GM23338 (cell line): ENCODE data around the gene ALKBH8. TPM values are rescaled to one million over a fixed set of nuclear protein-coding genes. Genes with fewer than 3 reads are reported as not detected.
A peak's percentile ranks its signal among the peaks of the same experiment; 100 is the strongest.
"Not testable (repeated sequence)": the region's sequence is repeated elsewhere in the genome, so short reads cannot be mapped to it uniquely, and the experiment has no call there.

Source experiments
- ATAC-seq: fragments of 200-7000 bp; cut with Tn5 transposase; 3 replicates; pipeline ENCODE4 v1.9.1; 2020
- DNase-seq: peaks from one replicate; pipeline ENCODE4 v3.0.0-alpha.2; 2015; ENCODE audit warnings: low spot score
- H2AFZ ChIP-seq: fragments of 200-600 bp; sonication (generic); 2 replicates; pipeline ENCODE4 v1.8.0; 2016; ENCODE audit warnings: antibody characterized with exemption, mild to moderate bottlenecking, moderate library complexity
- H3F3A ChIP-seq: fragments of 200-600 bp; sonication (generic); replicated peaks from 2 replicates; pipeline ENCODE4 v1.8.0; 2017; ENCODE audit warnings: antibody characterized with exemption, mixed run types, low read depth
- H3K27ac ChIP-seq: fragments of 200-600 bp; sonication (generic); 2 replicates; pipeline ENCODE4 v1.6.1; 2016; ENCODE audit warnings: low read depth
- H3K27me3 ChIP-seq: fragments of 200-600 bp; sonication (generic); 2 replicates; pipeline ENCODE4 v1.8.0; 2016; ENCODE audit warnings: mild to moderate bottlenecking, mixed run types, moderate library complexity; ENCODE audit not compliant: insufficient read depth
- H3K36me3 ChIP-seq: fragments of 200-600 bp; sonication (generic); 2 replicates; pipeline ENCODE4 v1.8.0; 2016; ENCODE audit warnings: mild to moderate bottlenecking; ENCODE audit not compliant: insufficient read depth
- H3K4me1 ChIP-seq: fragments of 200-600 bp; sonication (generic); 2 replicates; pipeline ENCODE4 v1.8.0; 2016; ENCODE audit warnings: mild to moderate bottlenecking, moderate library complexity; ENCODE audit not compliant: insufficient read depth
- H3K4me2 ChIP-seq: fragments of 200-600 bp; sonication (generic); 2 replicates; pipeline ENCODE4 v1.7.1; 2017; ENCODE audit warnings: mixed run types
- H3K4me3 ChIP-seq: fragments of 200-600 bp; sonication (generic); 2 replicates; pipeline ENCODE4 v1.6.1; 2016; ENCODE audit warnings: mixed run types
- H3K79me2 ChIP-seq: fragments of 200-600 bp; sonication (generic); replicated peaks from 2 replicates; pipeline ENCODE4 v1.8.0; 2017; ENCODE audit warnings: mild to moderate bottlenecking; ENCODE audit not compliant: insufficient read depth
- H3K9me2 ChIP-seq: fragments of 200-600 bp; sonication (generic); 2 replicates; pipeline ENCODE4 v1.8.0; 2017; ENCODE audit not compliant: insufficient read depth
- H4K20me1 ChIP-seq: fragments of 200-600 bp; sonication (generic); replicated peaks from 2 replicates; pipeline ENCODE4 v1.8.0; 2017; ENCODE audit warnings: mild to moderate bottlenecking; ENCODE audit not compliant: insufficient read depth
- H3K27ac Mint-ChIP-seq: 2 replicates; pipeline ENCODE4 v1.8.0; 2020; ENCODE audit warnings: inconsistent platforms, mild to moderate bottlenecking, moderate library complexity, mixed read lengths
- H3K27me3 Mint-ChIP-seq: 3 replicates; pipeline ENCODE4 v1.8.0; 2022; ENCODE audit warnings: low read depth, mild to moderate bottlenecking, moderate library complexity, mixed read lengths, inconsistent platforms; ENCODE audit not compliant: insufficient read depth, poor library complexity
- H3K36me3 Mint-ChIP-seq: 3 replicates; pipeline ENCODE4 v1.8.0; 2021; ENCODE audit warnings: low read depth, mild to moderate bottlenecking, inconsistent platforms, moderate library complexity, mixed read lengths
- H3K4me1 Mint-ChIP-seq: 3 replicates; pipeline ENCODE4 v1.8.0; 2020; ENCODE audit warnings: mild to moderate bottlenecking, inconsistent platforms, mixed read lengths
- H3K4me3 Mint-ChIP-seq: 3 replicates; pipeline ENCODE4 v1.8.0; 2021; ENCODE audit warnings: moderate library complexity, mild to moderate bottlenecking, inconsistent platforms, mixed read lengths
- H3K9me3 Mint-ChIP-seq: 3 replicates; pipeline ENCODE4 v1.8.0; 2020; ENCODE audit warnings: moderate library complexity, mild to moderate bottlenecking, inconsistent platforms, mixed read lengths
- EZH2phosphoT487 ChIP-seq: fragments of 200-600 bp; sonication (generic); IDR thresholded peaks from one replicate; pipeline ENCODE4 v1.8.1; 2018; ENCODE audit warnings: antibody characterized with exemption; ENCODE audit not compliant: unreplicated experiment
- NANOG ChIP-seq: IDR thresholded peaks from 2 replicates; pipeline ENCODE4 v1.6.1; 2016; ENCODE audit warnings: antibody characterized with exemption, borderline replicate concordance
- ZNF114 ChIP-seq: fragments of 250-450 bp; sonication (Bioruptor Pico); IDR thresholded peaks from 2 replicates; pipeline ENCODE4 v1.5.0; 2020; ENCODE audit warnings: mild to moderate bottlenecking, moderate library complexity
- ZNF331 ChIP-seq: fragments of 250-450 bp; sonication (Bioruptor Pico); IDR thresholded peaks from 2 replicates; pipeline ENCODE4 v1.5.0; 2020; ENCODE audit warnings: low read depth, mild to moderate bottlenecking, moderate library complexity
- polyA plus RNA-seq: library from polyadenylated mRNA; unstranded; fragments of >200 nt; fragmentation: Nextera tagmentation; extraction: Ambion mirVana; gene quantifications from 2 replicates; pipeline ENCODE4 v1.2.1, GENCODE V29; 2016
- total RNA-seq: library from RNA; depleted of rRNA; stranded (reverse); fragments of >200 nt; shearing (Covaris generic); gene quantifications from 2 replicates; pipeline ENCODE4 v1.2.3, GENCODE V29; 2014
- TF ChIP-seq, protein P1 (sequence below): fragments of 250-450 bp; sonication (Bioruptor Pico); IDR thresholded peaks from 2 replicates; pipeline ENCODE4 v1.5.0; 2020; ENCODE audit warnings: mild to moderate bottlenecking, moderate library complexity
- TF ChIP-seq, protein P2 (sequence below): IDR thresholded peaks from 2 replicates; pipeline ENCODE4 v1.6.1; 2016; ENCODE audit warnings: antibody characterized with exemption
- TF ChIP-seq, protein P3 (sequence below), 2 experiments: fragments of 200-600 bp in 1 of 2; sonication (generic) in 1 of 2; conservative IDR thresholded peaks; 2 replicates each; pipeline versions ENCODE4 v1.5.1 to v1.6.1; 2016 to 2017; ENCODE audit warnings: antibody characterized with exemption in 2 of 2, low read depth in 2 of 2, mild to moderate bottlenecking in 2 of 2, moderate library complexity in 1 of 2

The ALKBH8 gene
- total and polyA plus RNA-seq, 2 experiments from 2014 or later, result 8.9 to 14.2 TPM

DNA sequence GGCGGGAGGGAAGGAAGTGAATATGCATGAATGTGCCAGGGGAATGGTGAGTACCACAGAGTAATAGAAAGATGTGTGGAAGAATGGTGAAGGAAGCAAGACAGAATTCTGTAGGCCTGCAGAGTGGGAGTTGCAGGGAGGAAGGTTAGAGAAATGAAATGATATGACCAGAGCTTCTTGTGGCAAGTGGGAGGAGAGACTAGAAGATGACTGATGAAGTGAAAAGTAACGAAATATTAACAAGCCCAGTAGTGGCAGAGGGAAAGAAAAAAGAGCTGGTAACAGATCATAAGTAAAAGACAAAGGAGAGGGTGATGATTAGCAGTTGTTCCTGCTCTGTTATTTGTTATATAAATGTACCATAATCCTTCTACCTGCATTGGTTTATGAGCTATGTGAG lies 1.0 kb upstream of the ALKBH8 start (continued):
- TF ChIP-seq, protein P1, sequence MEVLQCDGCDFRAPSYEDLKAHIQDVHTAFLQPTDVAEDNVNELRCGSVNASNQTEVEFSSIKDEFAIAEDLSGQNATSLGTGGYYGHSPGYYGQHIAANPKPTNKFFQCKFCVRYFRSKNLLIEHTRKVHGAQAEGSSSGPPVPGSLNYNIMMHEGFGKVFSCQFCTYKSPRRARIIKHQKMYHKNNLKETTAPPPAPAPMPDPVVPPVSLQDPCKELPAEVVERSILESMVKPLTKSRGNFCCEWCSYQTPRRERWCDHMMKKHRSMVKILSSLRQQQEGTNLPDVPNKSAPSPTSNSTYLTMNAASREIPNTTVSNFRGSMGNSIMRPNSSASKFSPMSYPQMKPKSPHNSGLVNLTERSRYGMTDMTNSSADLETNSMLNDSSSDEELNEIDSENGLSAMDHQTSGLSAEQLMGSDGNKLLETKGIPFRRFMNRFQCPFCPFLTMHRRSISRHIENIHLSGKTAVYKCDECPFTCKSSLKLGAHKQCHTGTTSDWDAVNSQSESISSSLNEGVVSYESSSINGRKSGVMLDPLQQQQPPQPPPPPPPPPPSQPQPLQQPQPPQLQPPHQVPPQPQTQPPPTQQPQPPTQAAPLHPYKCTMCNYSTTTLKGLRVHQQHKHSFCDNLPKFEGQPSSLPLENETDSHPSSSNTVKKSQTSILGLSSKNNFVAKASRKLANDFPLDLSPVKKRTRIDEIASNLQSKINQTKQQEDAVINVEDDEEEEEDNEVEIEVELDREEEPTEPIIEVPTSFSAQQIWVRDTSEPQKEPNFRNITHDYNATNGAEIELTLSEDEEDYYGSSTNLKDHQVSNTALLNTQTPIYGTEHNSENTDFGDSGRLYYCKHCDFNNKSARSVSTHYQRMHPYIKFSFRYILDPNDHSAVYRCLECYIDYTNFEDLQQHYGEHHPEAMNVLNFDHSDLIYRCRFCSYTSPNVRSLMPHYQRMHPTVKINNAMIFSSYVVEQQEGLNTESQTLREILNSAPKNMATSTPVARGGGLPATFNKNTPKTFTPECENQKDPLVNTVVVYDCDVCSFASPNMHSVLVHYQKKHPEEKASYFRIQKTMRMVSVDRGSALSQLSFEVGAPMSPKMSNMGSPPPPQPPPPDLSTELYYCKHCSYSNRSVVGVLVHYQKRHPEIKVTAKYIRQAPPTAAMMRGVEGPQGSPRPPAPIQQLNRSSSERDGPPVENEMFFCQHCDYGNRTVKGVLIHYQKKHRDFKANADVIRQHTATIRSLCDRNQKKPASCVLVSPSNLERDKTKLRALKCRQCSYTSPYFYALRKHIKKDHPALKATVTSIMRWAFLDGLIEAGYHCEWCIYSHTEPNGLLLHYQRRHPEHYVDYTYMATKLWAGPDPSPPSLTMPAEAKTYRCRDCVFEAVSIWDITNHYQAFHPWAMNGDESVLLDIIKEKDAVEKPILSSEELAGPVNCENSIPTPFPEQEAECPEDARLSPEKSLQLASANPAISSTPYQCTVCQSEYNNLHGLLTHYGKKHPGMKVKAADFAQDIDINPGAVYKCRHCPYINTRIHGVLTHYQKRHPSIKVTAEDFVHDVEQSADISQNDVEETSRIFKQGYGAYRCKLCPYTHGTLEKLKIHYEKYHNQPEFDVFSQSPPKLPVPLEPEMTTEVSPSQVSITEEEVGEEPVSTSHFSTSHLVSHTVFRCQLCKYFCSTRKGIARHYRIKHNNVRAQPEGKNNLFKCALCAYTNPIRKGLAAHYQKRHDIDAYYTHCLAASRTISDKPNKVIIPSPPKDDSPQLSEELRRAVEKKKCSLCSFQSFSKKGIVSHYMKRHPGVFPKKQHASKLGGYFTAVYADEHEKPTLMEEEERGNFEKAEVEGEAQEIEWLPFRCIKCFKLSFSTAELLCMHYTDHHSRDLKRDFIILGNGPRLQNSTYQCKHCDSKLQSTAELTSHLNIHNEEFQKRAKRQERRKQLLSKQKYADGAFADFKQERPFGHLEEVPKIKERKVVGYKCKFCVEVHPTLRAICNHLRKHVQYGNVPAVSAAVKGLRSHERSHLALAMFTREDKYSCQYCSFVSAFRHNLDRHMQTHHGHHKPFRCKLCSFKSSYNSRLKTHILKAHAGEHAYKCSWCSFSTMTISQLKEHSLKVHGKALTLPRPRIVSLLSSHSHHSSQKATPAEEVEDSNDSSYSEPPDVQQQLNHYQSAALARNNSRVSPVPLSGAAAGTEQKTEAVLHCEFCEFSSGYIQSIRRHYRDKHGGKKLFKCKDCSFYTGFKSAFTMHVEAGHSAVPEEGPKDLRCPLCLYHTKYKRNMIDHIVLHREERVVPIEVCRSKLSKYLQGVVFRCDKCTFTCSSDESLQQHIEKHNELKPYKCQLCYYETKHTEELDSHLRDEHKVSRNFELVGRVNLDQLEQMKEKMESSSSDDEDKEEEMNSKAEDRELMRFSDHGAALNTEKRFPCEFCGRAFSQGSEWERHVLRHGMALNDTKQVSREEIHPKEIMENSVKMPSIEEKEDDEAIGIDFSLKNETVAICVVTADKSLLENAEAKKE (CRISPR knock-in tag), result no peak
- no peak for TF ChIP-seq ZNF331 (CRISPR knock-in tag)

DNA sequence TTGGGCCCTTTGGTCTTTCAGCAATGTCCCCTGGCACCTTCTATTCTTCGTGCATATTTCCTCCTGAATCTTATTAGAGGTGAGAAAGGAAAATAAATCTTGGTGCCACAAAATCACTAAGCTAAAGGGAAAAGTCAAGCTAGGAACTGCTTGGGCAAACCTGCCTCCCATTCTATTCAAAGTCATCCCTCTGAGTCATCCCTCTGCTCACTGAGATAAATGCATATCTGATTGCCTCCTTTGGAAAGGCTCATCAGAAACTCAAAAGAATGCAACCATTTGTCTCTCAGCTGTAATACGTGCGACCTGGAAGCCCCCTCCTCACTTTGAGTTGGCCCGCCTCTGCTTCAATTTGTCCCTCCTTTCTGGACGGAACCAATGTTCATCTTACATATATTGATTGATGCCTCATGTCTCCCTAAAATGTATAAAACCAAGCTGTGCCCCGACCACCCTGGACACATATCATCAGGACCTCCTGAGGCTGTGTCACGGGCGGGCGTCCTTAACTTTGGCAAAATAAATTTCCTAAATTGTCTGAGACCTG lies 493 bp upstream of the ALKBH8 start:
- H3K27me3 ChIP-seq, H3F3A ChIP-seq, H4K20me1 ChIP-seq, ATAC-seq, DNase-seq, H3K27ac ChIP-seq, H3K27me3 Mint-ChIP-seq, H3K36me3 ChIP-seq, H3K36me3 Mint-ChIP-seq, H3K9me2 ChIP-seq, H3K9me3 Mint-ChIP-seq: not testable (repeated sequence)
- Mint-ChIP-seq H3K27ac (peak overlapping the region; percentile 96), H3K4me3 (peak overlapping the region; percentile 95), H3K4me1 (peaks cover 21% of the 10 kb centered on the region)
- Histone ChIP-seq H3K4me1 (peaks cover 21% of the 10 kb centered on the region), H3K4me3 (peak overlapping the region; percentile 84), H3K4me2 (peak overlapping the region; percentile 95), H3K79me2 (peaks cover 41% of the 10 kb centered on the region), H2AFZ (peak overlapping the region; percentile 93)

DNA sequence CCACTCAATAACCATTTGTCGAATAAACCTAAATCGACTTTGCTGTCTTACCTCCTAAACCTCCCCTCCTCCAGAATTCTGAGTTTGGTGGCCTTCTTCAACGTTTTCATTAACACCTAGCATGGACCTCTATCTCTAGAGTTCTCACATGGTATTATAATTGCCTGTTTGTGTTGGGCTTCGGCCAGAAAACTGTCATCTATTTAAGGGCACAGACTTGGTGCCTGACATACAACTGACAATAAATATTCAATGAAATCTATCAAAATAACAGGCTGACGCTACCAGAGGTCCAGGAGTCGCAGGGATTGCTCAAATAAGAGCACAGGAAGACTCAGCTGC lies 687 bp downstream of the ALKBH8 start:
- H3K4me3 ChIP-seq, result peak overlapping the region; percentile 84
- no peak for ATAC-seq
- H3K79me2 ChIP-seq, result peaks cover 46% of the 10 kb centered on the region
- Mint-ChIP-seq H3K27me3 (peaks cover 4% of the 10 kb centered on the region), H3K4me3 (peak overlapping the region; percentile 95), H3K27ac (peak overlapping the region; percentile 96; the same call in 1 of the 2 replicates), H3K36me3 (no peaks in the 10 kb centered on the region), H3K9me3 (no peaks in the 10 kb centered on the region), H3K4me1 (peaks cover 15% of the 10 kb centered on the region)
- no peaks in the 10 kb centered on the region for H3F3A ChIP-seq
- H3K4me1 ChIP-seq, result peaks cover 21% of the 10 kb centered on the region
- H3K36me3 ChIP-seq, result no peaks in the 10 kb centered on the region
- DNase-seq, result no peak
- H2AFZ ChIP-seq, result peak overlapping the region; percentile 93
- no peaks in the 10 kb centered on the region; the same call in 1 of the 2 replicates for H4K20me1 ChIP-seq
- H3K27ac ChIP-seq, result no peak overlapping the region
- no peaks in the 10 kb centered on the region for H3K27me3 ChIP-seq
- H3K4me2 ChIP-seq, result peak overlapping the region; percentile 95
- no peaks in the 10 kb centered on the region for H3K9me2 ChIP-seq
- TF ChIP-seq EZH2phosphoT487 (no peak), ZNF114 (CRISPR knock-in tag) (no peak), NANOG (no peak)
- TF ChIP-seq, protein P2, sequence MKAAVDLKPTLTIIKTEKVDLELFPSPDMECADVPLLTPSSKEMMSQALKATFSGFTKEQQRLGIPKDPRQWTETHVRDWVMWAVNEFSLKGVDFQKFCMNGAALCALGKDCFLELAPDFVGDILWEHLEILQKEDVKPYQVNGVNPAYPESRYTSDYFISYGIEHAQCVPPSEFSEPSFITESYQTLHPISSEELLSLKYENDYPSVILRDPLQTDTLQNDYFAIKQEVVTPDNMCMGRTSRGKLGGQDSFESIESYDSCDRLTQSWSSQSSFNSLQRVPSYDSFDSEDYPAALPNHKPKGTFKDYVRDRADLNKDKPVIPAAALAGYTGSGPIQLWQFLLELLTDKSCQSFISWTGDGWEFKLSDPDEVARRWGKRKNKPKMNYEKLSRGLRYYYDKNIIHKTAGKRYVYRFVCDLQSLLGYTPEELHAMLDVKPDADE, result no peak
- TF ChIP-seq, protein P3, sequence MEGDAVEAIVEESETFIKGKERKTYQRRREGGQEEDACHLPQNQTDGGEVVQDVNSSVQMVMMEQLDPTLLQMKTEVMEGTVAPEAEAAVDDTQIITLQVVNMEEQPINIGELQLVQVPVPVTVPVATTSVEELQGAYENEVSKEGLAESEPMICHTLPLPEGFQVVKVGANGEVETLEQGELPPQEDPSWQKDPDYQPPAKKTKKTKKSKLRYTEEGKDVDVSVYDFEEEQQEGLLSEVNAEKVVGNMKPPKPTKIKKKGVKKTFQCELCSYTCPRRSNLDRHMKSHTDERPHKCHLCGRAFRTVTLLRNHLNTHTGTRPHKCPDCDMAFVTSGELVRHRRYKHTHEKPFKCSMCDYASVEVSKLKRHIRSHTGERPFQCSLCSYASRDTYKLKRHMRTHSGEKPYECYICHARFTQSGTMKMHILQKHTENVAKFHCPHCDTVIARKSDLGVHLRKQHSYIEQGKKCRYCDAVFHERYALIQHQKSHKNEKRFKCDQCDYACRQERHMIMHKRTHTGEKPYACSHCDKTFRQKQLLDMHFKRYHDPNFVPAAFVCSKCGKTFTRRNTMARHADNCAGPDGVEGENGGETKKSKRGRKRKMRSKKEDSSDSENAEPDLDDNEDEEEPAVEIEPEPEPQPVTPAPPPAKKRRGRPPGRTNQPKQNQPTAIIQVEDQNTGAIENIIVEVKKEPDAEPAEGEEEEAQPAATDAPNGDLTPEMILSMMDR (conservative IDR thresholded peaks at IDR 0.05; ENCODE audit: low read depth in 2 of 2), result no peak
